Anterior cingulate cortex (tissue), 58 donors: ENCODE results near the gene LRRN3.

ENCODE experiments used
- DNase-seq, 58 donors: peaks; one replicate each; lab custom pipeline; 2025; lab: John Stamatoyannopoulos, UW

LRRN3 gene

GRCh38 chr7:111103136-111103535, 12.2 kb downstream of the LRRN3 start:
- DNase-seq: no peak

GRCh38 chr7:111103678-111104274, 12.8 kb downstream of the LRRN3 start:
- DNase-seq: no peak

- DNase-seq: no peak
These were observed 13.8 kb downstream of the LRRN3 start for GRCh38 chr7:111104710-111105109.

- DNase-seq: no peak
These were observed 14.3 kb downstream of the LRRN3 start for GRCh38 chr7:111105269-111105668.

- DNase-seq: no peak
These were observed 16.7 kb downstream of the LRRN3 start for GRCh38 chr7:111107579-111107978.

- DNase-seq: no peak
These were observed 17.1 kb downstream of the LRRN3 start for GRCh38 chr7:111108000-111108399.

- no peak for DNase-seq
These were observed 17.6 kb downstream of the LRRN3 start for GRCh38 chr7:111108496-111108895.

- no peak for DNase-seq
These were observed 21.5 kb downstream of the LRRN3 start for GRCh38 chr7:111112439-111112838.

GRCh38 chr7:111113263-111114017, 22.5 kb downstream of the LRRN3 start:
- DNase-seq: no peak

GRCh38 chr7:111115966-111116365, 25.0 kb downstream of the LRRN3 start:
- no peak for DNase-seq

GRCh38 chr7:111126987-111127386, 36.1 kb downstream of the LRRN3 start:
- DNase-seq: no peak

- DNase-seq: no peak
These were observed 38.5 kb downstream of the LRRN3 start for GRCh38 chr7:111129435-111129834.

- no peak for DNase-seq
These were observed 41.9 kb downstream of the LRRN3 start for GRCh38 chr7:111132833-111133232.

GRCh38 chr7:111137296-111138192, 46.6 kb downstream of the LRRN3 start:
- DNase-seq: peak in 2 of 58 donors; percentile 2 to 5

- peak in 12 of 58 donors; percentile 0 to 11 (median 2) for DNase-seq
These were observed 47.3 kb downstream of the LRRN3 start for GRCh38 chr7:111138193-111138569.

- no peak for DNase-seq
These were observed 47.7 kb downstream of the LRRN3 start for GRCh38 chr7:111138586-111138985.

GRCh38 chr7:111140091-111140865, 49.4 kb downstream of the LRRN3 start:
- DNase-seq: no peak

- DNase-seq: no peak
These were observed 54.5 kb downstream of the LRRN3 start for GRCh38 chr7:111145472-111145871.

GRCh38 chr7:111146136-111146535, 55.2 kb downstream of the LRRN3 start:
- DNase-seq: no peak
